ENCODE measurements around the gene MTRF1.
"Not testable (repeated sequence)": the region's sequence is repeated elsewhere in the genome, so short reads cannot be mapped to it uniquely, and the experiment has no call there.

MTRF1 gene

DNA sequence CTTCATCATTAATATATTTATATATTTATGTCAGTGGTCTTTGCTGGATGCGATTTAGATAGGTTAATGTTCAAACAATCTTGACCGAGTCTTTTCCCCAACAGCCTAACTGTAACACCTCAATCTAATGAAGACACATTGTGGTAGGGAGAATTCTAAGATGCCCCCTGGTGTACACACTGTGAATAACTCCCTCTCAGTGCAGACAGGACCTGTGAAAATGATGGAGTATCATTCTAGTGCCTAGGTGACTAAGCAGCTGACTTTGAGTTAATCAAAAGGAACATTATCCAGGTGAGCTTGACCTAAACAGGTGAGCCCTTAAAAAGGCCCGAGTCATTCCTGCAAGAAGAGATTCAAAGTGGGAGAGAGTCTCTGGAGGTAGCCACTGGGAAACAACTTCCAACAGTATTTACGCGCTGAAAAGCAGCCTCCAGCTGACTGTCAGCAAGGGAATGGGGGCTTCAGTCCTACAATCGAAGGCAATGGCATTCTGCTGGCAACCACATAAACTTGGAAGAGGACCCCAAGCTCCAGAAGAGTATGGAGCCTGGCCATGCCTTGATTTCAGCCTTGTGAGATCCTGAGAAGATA, 41.0 kb downstream of the MTRF1 start:
- DNase-seq (ENCODE audit: low spot score) = peak; percentile 57

- no peak for DNase-seq (ENCODE audit: low spot score)
Measured at GRCh38 chr13:41220401-41220800, 43.0 kb downstream of the MTRF1 start.

- DNase-seq (ENCODE audit: low spot score) = peak; percentile 44
Measured at GRCh38 chr13:41216160-41216559, 47.2 kb downstream of the MTRF1 start.

- DNase-seq (ENCODE audit: low spot score) = no peak
Measured at GRCh38 chr13:41213919-41214318, 49.5 kb downstream of the MTRF1 start.

DNA sequence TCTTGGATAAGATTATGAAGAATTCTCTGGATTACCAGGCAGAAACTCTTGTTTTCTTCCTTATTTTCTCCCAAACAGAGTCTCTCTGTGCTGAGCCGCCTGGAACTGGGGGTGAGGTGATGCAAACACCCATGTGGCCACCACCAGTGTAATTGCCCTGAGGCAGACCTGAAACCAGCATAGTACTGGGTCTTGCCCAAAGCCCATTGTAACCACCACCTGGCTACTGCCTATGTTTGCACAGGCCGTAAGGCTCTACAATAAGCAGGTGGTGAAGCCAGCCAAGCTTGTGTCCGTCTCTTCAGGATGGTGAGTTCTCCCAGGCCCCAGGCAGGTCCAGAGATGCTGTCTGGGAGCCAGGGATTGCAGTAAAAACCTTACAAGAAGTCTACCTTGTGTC, 50.1 kb downstream of the MTRF1 start:
- no peak for DNase-seq (ENCODE audit: low spot score)

GRCh38 chr13:41212881-41213280, 50.5 kb downstream of the MTRF1 start:
- DNase-seq (ENCODE audit: low spot score) = no peak

- no peak for DNase-seq (ENCODE audit: low spot score)
Measured at GRCh38 chr13:41211062-41211461, 52.3 kb downstream of the MTRF1 start.

DNA sequence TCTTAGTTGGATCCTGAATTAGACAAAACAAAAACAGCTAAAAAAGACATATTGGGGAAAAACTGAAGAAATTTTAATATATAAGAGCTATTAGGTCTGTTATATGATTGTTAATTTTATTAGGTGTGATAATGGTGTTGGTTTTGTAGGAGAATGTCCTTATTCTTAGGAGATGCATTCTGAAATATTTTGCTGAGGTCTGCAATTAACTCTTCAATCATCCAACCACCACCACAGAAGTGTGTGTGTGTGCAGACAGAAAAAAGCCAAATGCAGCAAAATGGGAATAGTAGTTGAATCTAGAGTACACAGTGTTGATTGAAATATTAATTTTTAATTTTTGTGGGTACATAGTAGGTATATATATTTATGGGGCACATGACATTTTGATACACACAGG, 56.9 kb downstream of the MTRF1 start:
- no peak for DNase-seq (ENCODE audit: low spot score)

DNA sequence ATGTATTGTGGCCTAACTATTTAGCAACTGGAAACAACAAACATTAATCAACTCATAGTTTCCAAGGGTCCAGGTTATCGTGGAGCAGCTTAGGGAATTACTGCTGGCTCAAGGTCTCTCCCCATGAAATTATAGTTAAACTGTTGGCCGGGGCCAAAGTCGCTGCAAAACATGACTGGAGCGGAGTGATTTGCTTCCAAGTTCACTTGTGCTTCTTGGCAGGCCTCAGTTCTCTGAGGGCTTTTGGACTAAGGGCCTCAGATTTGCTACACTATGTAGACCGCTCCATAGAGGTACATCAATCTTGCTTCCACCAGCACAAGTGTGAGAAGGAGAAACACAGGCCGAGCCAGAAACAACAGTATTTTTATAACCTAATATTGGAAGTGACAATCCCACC, 59.6 kb downstream of the MTRF1 start:
- no peak for DNase-seq (ENCODE audit: low spot score)

- DNase-seq (ENCODE audit: low spot score) = peak; percentile 58
Measured at GRCh38 chr13:41200126-41200525, 63.2 kb downstream of the MTRF1 start.

GRCh38 chr13:41199526-41199925, 63.9 kb downstream of the MTRF1 start:
- DNase-seq (ENCODE audit: low spot score) = no peak

DNA sequence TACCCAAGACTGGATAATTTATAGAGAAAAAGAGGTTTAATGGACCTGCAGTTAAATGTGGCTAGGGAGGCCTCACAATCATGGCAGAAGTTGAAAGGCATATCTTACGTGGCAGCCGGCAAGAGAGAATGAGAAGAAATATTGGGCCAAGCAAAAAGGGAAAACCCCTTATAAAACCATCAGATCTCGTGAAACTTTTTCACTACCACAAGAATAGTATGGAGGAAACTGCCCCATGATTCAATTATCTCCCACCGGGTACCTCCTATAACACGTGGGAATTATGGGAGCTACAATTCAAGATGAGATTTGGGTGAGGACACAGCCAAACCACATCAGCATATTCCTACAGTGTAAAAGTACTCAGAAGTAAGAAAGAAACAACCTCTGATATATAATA, 64.3 kb downstream of the MTRF1 start:
- no peak for DNase-seq (ENCODE audit: low spot score)

DNA sequence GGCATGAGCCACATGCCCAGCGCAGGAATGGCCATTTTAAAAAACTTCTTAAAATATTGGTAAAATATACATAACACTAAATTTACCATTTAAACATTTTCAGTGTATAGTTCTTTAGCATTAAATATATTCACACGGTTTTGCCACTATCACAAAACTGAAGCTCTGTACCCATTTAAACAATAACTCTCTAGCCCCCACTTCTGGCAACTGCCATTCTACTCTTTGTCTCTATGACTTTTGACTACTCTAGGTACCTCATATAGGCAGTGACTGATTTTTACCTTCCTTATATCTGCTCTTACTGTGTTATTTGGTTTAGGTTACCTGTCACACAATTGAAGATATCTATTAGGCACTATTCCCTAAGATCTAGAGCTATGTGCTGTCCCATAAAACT, 66.8 kb downstream of the MTRF1 start:
- DNase-seq (ENCODE audit: low spot score) = no peak

DNA sequence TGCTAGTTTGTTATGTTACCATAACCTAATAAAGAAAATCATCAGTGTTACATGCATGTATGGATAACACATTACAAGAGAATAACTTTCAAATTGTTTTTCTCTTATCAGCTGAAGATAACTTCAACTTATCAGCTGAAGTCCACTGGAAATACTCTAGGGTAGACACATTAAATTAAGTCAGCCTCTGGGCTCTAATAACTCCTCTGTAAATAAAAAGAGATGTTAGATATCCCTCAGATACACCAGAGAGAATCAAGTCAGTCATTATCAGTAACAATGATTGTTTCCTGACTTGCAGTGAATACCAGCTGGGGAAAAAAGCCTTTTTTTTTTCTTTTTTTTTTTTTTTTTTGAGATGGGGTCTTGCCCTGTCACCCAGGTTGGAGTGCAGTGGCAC, 67.4 kb downstream of the MTRF1 start:
- no peak for DNase-seq (ENCODE audit: low spot score)

DNA sequence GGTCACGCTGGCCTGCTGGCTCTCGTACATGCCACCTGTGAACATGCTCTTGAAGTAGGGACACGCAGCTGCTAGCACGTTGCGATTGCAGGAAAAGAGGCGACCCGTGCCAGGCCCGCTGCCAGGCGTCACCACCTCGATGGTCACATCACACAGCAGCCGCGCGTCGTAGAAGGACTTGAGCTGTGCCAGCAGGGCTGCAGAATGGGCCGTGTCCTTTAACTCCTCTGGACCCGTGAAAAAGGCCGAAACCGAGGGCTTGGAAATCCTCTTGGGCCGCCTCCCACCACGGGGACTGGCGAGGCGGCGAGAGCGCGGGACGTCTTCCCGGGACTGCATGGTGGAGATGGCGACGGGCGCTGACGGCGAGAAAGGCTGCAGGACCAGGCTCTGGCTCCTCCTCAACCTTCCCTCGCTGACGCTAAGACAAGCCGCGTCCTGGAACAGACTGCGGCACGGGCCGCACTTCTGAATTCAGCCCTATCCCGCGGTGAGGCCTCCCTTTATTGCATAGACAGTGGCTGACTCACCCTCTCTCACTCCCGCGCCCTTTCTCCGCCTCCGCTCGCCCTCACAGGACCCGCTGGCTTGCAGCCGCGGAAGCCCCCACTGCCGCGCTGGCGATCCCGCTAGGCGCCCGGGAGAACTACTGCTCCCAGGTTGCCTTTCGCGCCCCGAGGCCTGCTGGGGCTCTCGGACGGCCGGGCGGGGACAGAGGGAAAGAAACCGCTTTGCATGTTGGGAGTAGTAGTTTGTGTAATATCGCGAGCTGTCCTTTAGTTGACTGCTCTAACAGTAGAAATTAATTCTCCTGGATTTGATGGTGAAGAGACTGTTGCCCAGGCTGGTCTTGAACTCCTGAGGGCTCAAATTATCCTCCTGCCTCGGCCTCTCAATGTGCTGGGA, 69.2 kb downstream of the MTRF1 start, which contains the start of gene KBTBD7:
Gene KBTBD7 (minus strand): TSS at position 651 of the 906 bp plus-strand sequence. CDS start 312 bp downstream, at position 339.
- DNase-seq (ENCODE audit: low spot score) = peak; percentile 95

DNA sequence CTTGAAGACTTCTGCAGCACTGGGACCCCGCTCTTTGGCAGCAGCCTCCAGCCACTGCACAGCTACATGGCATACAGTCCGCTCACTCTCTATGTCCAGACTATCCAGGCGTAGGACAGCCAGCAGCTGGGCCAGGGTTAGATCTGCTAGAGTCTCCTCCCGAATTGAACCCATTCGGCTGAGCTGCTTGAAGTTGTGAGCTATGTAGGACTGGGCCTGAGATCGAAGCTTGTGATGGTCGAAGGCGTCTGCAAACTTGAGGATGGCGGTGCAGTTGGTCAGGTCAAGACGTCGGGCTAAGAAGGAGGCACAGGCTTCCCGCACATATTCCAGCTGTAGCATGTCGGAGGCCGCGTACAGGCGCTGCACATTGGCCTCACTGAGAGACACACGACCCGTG, 69.9 kb downstream of the MTRF1 start:
- DNase-seq (ENCODE audit: low spot score) = no peak

- no peak for DNase-seq (ENCODE audit: low spot score)
Measured at GRCh38 chr13:41188584-41188983, 74.8 kb downstream of the MTRF1 start.

DNA sequence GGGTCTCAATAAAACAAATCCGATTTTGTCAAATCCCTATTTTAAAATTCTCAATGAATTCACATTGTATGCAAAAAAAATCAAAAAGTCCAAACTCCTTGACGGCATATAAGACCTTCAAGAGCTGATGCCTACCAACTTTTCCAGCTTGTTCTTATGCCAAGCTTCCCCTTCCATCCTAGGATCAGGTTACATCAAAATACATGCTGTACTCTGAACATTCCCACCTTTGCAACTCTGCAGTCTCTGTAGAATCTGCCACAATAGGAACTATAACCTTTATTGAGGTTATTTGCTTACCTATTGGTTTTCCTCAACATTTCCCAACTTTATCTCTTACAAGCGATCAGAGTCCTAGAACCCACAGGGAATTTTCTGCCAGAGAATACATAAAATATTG, 76.9 kb downstream of the MTRF1 start:
- no peak for DNase-seq (ENCODE audit: low spot score)

DNA sequence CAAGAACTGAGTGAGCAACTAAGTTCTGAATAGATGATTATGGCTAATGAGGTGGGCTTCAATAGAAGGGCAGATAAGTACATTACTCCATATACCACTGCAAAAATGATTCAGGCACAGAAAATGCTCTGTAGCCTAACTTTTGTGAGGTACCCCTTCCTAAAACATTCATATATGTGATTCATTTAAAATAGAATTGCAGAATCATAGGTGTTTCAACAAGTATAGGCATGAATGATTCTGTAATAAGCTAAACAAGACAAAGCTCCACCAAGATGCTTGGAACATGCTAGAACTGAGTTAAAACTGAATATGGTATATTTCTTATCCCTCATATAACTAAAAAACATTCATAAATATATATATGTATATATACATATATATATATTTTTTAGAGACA, 81.1 kb downstream of the MTRF1 start:
- DNase-seq (ENCODE audit: low spot score) = no peak

GRCh38 chr13:41179593-41180250, 83.7 kb downstream of the MTRF1 start:
- peak; percentile 6 for DNase-seq (ENCODE audit: low spot score)

DNA sequence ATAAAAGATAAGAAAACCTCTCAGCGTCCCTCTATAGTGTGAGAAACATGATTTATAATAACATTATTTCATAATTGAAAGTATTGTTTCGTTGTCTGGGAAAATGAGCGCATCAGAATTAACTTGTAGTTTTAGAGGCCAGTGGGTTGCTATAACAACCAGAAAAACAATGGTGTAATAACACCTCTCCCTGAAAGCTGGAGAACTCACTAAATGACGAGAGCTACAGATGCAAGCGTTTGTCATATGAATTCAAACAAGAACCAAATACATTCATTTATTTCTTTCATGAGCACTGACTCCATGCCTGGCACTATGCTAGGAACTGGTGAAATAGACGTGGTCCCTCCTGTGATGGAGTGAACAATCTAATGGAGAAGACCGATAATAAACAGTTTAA, 85.3 kb downstream of the MTRF1 start:
- DNase-seq (ENCODE audit: low spot score) = no peak

- DNase-seq (ENCODE audit: low spot score) = no peak
Measured at GRCh38 chr13:41177616-41178015, 85.8 kb downstream of the MTRF1 start.

DNA sequence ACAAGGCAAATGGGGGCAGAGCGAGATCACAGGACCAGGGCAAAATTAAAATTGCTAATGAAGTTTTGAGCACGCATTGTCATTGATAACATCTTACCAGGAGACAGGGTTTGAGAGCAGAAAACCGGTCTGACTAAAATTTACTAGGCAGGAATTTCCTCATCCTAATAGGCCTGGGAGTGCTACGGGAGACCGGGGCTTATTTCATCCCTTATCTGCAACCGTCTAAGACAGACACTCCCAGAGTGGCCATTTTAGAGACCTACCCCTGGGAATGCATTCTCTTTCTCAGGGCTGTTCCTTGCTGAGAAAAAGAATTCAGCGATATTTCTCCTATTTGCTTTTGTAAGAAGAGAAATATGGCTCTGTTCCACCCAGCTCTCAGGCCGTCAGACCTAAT, 87.8 kb downstream of the MTRF1 start:
- DNase-seq (ENCODE audit: low spot score) = not testable (repeated sequence)
